T-cell (primary cell): ENCODE results near the gene HERC3. TPM values are rescaled to one million over a fixed set of nuclear protein-coding genes. Genes with fewer than 3 reads are reported as not detected.

ENCODE experiments used
- ATAC-seq, 4 experiments: fragments of 200-7000 bp in 3 of 4; fragments of 150-1000 bp in 1 of 4; cut with Tn5 transposase; replicated peaks in 1 of 4; 1 replicate in 3 of 4; 2 replicates in 1 of 4; pipeline ENCODE4 v1.10.0; 2021; ENCODE audit warnings: moderate library complexity in 3 of 4, mild to moderate bottlenecking in 2 of 4, moderate number of reproducible peaks in 1 of 4
- CTCF ChIA-PET, 2 donors: fragments of 300-600 bp; sonication (Branson Sonifier 250); formaldehyde crosslinking; loops; one replicate each; lab custom pipeline; 2022; ENCODE audit warnings: antibody characterized with exemption in 2 of 2; lab: Charles Lee
- POLR2A ChIA-PET, 2 donors: fragments of 300-600 bp; sonication (Branson Sonifier 250); formaldehyde crosslinking; loops; one replicate each; lab custom pipeline; 2022; ENCODE audit warnings: antibody characterized with exemption in 2 of 2; lab: Charles Lee
- DNase-seq, 35 experiments: peaks; one replicate each; pipeline versions ENCODE4 v3.0.0 to v3.0.0-alpha.2; 2013 to 2023
- H3K27ac ChIP-seq: one replicate; pipeline ENCODE4 v1.5.1; 2013; ENCODE audit warnings: low read length
- H3K27me3 ChIP-seq, 2 experiments: replicated peaks in 1 of 2; 1 replicate in 1 of 2; 2 replicates in 1 of 2; pipeline versions ENCODE4 v1.6.1 to v1.7.0; 2013; ENCODE audit warnings: low read length in 1 of 2, mixed read lengths in 1 of 2; ENCODE audit not compliant: control insufficient read depth in 2 of 2, insufficient read depth in 2 of 2; ENCODE audit errors: extremely low read depth in 1 of 2
- H3K36me3 ChIP-seq, 2 donors: 1 replicate in 1 of 2; 2 replicates in 1 of 2; pipeline versions ENCODE4 v1.6.1 to v1.7.0; 2013; ENCODE audit warnings: low read length in 1 of 2; ENCODE audit not compliant: control insufficient read depth in 2 of 2, insufficient read depth in 1 of 2; ENCODE audit errors: extremely low read depth in 1 of 2
- H3K4me1 ChIP-seq, 2 experiments: 1 replicate in 1 of 2; 2 replicates in 1 of 2; pipeline versions ENCODE4 v1.6.1 to v1.7.0; 2013; ENCODE audit warnings: low read length in 2 of 2, mixed read lengths in 1 of 2; ENCODE audit not compliant: insufficient read depth in 2 of 2, control insufficient read depth in 1 of 2; ENCODE audit errors: extremely low read depth in 1 of 2
- H3K4me3 ChIP-seq, 2 donors: 1 replicate in 1 of 2; 2 replicates in 1 of 2; pipeline versions ENCODE4 v1.5.1 to v1.7.0; 2013; ENCODE audit warnings: mild to moderate bottlenecking in 2 of 2, low read length in 1 of 2, moderate library complexity in 1 of 2; ENCODE audit not compliant: control insufficient read depth in 1 of 2; ENCODE audit errors: extremely low read depth in 1 of 2
- H3K9me3 ChIP-seq: 2 replicates; pipeline ENCODE4 v1.7.0; 2013
- H3K27ac Mint-ChIP-seq, 2 donors: one replicate each; pipeline ENCODE4 v1.8.0; 2020 to 2021; ENCODE audit warnings: mild to moderate bottlenecking in 2 of 2, mixed read lengths in 2 of 2
- H3K27me3 Mint-ChIP-seq, 2 donors: one replicate each; pipeline ENCODE4 v1.8.0; 2021 to 2022; ENCODE audit warnings: mixed read lengths in 2 of 2
- H3K36me3 Mint-ChIP-seq: one replicate; pipeline ENCODE4 v1.8.0; 2021; ENCODE audit warnings: mixed read lengths
- H3K4me1 Mint-ChIP-seq, 3 donors: one replicate each; pipeline ENCODE4 v1.8.0; 2020 to 2022; ENCODE audit warnings: mixed read lengths in 3 of 3, mild to moderate bottlenecking in 1 of 3
- H3K4me3 Mint-ChIP-seq, 3 donors: one replicate each; pipeline ENCODE4 v1.8.0; 2020 to 2022; ENCODE audit warnings: mild to moderate bottlenecking in 3 of 3, mixed read lengths in 3 of 3, moderate library complexity in 3 of 3
- H3K9me3 Mint-ChIP-seq, 3 donors: one replicate each; pipeline ENCODE4 v1.8.0; 2020 to 2022; ENCODE audit warnings: mixed read lengths in 3 of 3
- WGBS: methylation state at CpG from one replicate; pipeline ENCODE4 v1.1.5; 2013; ENCODE audit warnings: missing lambda C conversion rate; ENCODE audit not compliant: insufficient coverage; 5-methylcytosine and 5-hydroxymethylcytosine counted together
- total RNA-seq, 35 experiments: library from RNA in 6 of 35; stranded (reverse) in 6 of 35; fragments of 120-200 nt in 1 of 35; gene quantifications; one replicate each; pipeline versions ENCODE4 v1.2.1 to v1.2.4 and lab custom pipeline; 2013 to 2026

HERC3 gene
- total RNA-seq, 5 donors from 2014 or later (not counting 1 experiment from before 2014, with no cell fraction given), result 68.4 to 91.5 (median 73.6) TPM

- no peak overlapping the region for H3K27ac ChIP-seq
- no peak overlapping the region for H3K4me3 Mint-ChIP-seq
- DNase-seq (no peak), ATAC-seq (no peak)
- no peak overlapping the region for H3K4me3 ChIP-seq
- no peaks in the 10 kb centered on the region for H3K27me3 Mint-ChIP-seq
- H3K4me1 ChIP-seq, result no peaks in the 10 kb centered on the region
- POLR2A ChIA-PET, result no interaction called here
- no peaks in the 10 kb centered on the region for H3K9me3 ChIP-seq
- H3K27me3 ChIP-seq, result no peaks in the 10 kb centered on the region
- H3K36me3 Mint-ChIP-seq, result peaks cover 12% of the 10 kb centered on the region
- no peaks in the 10 kb centered on the region for H3K9me3 Mint-ChIP-seq
- no CpG with 5 or more reads among the region's 1 CpG for WGBS
- no peak overlapping the region for H3K27ac Mint-ChIP-seq
- H3K4me1 Mint-ChIP-seq, result no peaks in the 10 kb centered on the region
- CTCF ChIA-PET, result no interaction called here
- H3K36me3 ChIP-seq, result peaks cover 6 to 8% of the 10 kb centered on the region in 2 donors
Observed at GRCh38 chr4:88755454-88755853, 163.2 kb downstream of the HERC3 start.

GRCh38 chr4:88756149-88756548, 163.9 kb downstream of the HERC3 start:
- WGBS, result 100% methylated on average over 2 of the region's 5 CpGs
- no peaks in the 10 kb centered on the region for H3K27me3 ChIP-seq
- H3K27ac Mint-ChIP-seq, result no peak overlapping the region
- CTCF ChIA-PET, result no interaction called here
- H3K4me3 Mint-ChIP-seq, result no peak overlapping the region
- no peak overlapping the region for H3K4me3 ChIP-seq
- H3K27me3 Mint-ChIP-seq, result no peaks in the 10 kb centered on the region
- peaks cover 12% of the 10 kb centered on the region for H3K36me3 Mint-ChIP-seq
- DNase-seq (no peak), ATAC-seq (no peak)
- no peaks in the 10 kb centered on the region for H3K9me3 ChIP-seq
- H3K4me1 ChIP-seq, result no peaks in the 10 kb centered on the region
- POLR2A ChIA-PET, result no interaction called here
- H3K4me1 Mint-ChIP-seq, result no peaks in the 10 kb centered on the region
- peaks cover 5 to 8% of the 10 kb centered on the region in 2 donors for H3K36me3 ChIP-seq
- no peaks in the 10 kb centered on the region for H3K9me3 Mint-ChIP-seq
- H3K27ac ChIP-seq, result no peak overlapping the region

GRCh38 chr4:88757067-88757466, 164.8 kb downstream of the HERC3 start:
- Histone ChIP-seq H3K36me3 (peaks cover 5 to 8% of the 10 kb centered on the region in 2 donors), H3K4me3 (no peak overlapping the region), H3K27me3 (no peaks in the 10 kb centered on the region), H3K4me1 (no peaks in the 10 kb centered on the region), H3K9me3 (no peaks in the 10 kb centered on the region), H3K27ac (no peak overlapping the region)
- no peak overlapping the region for H3K4me3 Mint-ChIP-seq
- ATAC-seq, result no peak
- H3K27me3 Mint-ChIP-seq, result no peaks in the 10 kb centered on the region
- H3K36me3 Mint-ChIP-seq, result peaks cover 12% of the 10 kb centered on the region
- no peak for DNase-seq
- CTCF ChIA-PET, result interaction anchor here (0.6 to 0.7 kb wide), 3 partner anchors 94 to 568 kb away, joined by 3 to 5 read pairs (median 3); no protein-coding TSS in a partner anchor
- no peaks in the 10 kb centered on the region for H3K4me1 Mint-ChIP-seq
- no peak overlapping the region for H3K27ac Mint-ChIP-seq
- POLR2A ChIA-PET, result no interaction called here
- H3K9me3 Mint-ChIP-seq, result no peaks in the 10 kb centered on the region

DNA sequence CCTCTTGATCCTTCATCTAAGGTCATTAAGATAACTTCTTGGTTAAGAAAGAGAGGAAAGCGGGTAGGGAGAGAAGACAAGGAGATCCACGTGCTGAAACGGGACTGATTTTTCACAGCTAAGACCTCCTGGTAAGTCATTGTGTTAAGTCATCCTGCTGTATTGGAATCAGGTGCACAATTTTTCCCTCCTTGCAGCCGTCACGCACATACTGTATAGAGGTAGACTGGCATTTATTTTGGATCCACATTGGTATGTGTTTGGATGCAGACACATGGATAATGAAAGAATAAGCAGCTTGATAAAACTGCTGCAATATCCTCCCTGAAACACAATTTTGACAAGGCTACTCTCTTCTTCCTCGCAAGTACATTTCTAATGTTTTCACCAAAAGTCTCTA, 165.5 kb downstream of the HERC3 start:
- peaks cover 12% of the 10 kb centered on the region for H3K36me3 Mint-ChIP-seq
- Histone ChIP-seq H3K36me3 (peaks cover 5 to 8% of the 10 kb centered on the region in 2 donors), H3K27ac (no peak overlapping the region), H3K4me1 (no peaks in the 10 kb centered on the region), H3K9me3 (no peaks in the 10 kb centered on the region), H3K27me3 (no peaks in the 10 kb centered on the region), H3K4me3 (no peak overlapping the region)
- 90% methylated on average over 2 of the region's 6 CpGs for WGBS
- no peak for ATAC-seq
- H3K4me3 Mint-ChIP-seq, result no peak overlapping the region
- no peaks in the 10 kb centered on the region for H3K27me3 Mint-ChIP-seq
- no peaks in the 10 kb centered on the region for H3K4me1 Mint-ChIP-seq
- no peaks in the 10 kb centered on the region for H3K9me3 Mint-ChIP-seq
- ChIA-PET POLR2A (no interaction called here), CTCF (interaction anchor here in 1 of 2 donors (0.7 kb wide), 1 partner anchor 568 kb away, joined by 3 read pairs; no protein-coding TSS in a partner anchor)
- no peak overlapping the region for H3K27ac Mint-ChIP-seq
- no peak for DNase-seq

Other genes with a start within 250 kb of the HERC3 start
- 10 to 100 TPM; 13.9 to 25.2 (median 19.7) TPM for gene HERC6, start 213.6 kb upstream of the HERC3 start, total RNA-seq
- 10 to 100 TPM in 4 of 5 donors, 1 to 10 TPM in 1; 8.1 to 15.5 (median 11.4) TPM for gene HERC5, start 135.4 kb upstream of the HERC3 start, total RNA-seq
- gene PYURF, start 68.7 kb upstream of the HERC3 start, total RNA-seq, result 10 to 100 TPM; 39.9 to 60.7 (median 53.7) TPM
- gene NAP1L5, start 105.3 kb downstream of the HERC3 start, total RNA-seq, result 10 to 100 TPM in 2 of 5 donors, 1 to 10 TPM in 3; 1.2 to 10.4 (median 2.3) TPM